ENCODE results near the gene TNNI2.

DNA sequence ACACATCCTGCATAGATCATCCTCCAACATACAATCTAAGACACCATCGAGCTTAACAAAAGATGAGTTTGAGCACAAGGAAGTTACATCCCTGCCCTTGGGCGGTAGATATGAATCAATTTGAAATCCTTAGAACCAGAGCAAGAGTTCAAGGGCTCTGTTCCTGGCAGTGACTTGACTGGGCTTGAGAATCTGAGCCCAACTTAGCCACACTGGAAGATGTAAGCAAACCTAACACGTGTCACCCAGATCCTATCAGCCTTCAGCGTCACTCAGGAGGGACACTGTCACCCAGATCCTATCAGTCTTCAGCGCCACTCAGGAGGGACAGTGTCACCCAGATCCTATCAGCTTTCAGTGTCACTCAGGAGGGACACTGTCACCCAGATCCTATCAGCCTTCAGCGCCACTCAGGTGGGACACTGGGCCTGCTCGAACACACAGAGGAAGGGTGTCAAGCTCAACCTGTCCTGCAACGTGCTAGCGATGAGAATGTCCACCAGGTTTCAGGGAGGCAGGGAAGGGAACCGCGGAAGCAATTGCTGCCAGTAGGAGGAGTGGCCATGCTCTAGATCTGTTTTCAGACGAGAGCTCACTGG lies 42.3 kb upstream of the TNNI2 start:
- TF ChIP-seq, protein P1, sequence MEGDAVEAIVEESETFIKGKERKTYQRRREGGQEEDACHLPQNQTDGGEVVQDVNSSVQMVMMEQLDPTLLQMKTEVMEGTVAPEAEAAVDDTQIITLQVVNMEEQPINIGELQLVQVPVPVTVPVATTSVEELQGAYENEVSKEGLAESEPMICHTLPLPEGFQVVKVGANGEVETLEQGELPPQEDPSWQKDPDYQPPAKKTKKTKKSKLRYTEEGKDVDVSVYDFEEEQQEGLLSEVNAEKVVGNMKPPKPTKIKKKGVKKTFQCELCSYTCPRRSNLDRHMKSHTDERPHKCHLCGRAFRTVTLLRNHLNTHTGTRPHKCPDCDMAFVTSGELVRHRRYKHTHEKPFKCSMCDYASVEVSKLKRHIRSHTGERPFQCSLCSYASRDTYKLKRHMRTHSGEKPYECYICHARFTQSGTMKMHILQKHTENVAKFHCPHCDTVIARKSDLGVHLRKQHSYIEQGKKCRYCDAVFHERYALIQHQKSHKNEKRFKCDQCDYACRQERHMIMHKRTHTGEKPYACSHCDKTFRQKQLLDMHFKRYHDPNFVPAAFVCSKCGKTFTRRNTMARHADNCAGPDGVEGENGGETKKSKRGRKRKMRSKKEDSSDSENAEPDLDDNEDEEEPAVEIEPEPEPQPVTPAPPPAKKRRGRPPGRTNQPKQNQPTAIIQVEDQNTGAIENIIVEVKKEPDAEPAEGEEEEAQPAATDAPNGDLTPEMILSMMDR (IDR thresholded peaks at IDR 0.05): no peak
- TF ChIP-seq POLR2A (IDR thresholded peaks at IDR 0.05): no peak

All from heart left ventricle (tissue), 13 donors.